HTERT RPE-1 (cell line): ENCODE results near the gene C3orf52.

Source experiments
- in situ Hi-C: fragments of 300-500 bp; cut with MboI; formaldehyde crosslinking; loops from 4 replicates; pipeline ENCODE4 v1.14.3; 2020; ENCODE audit warnings: low sequenced_read_pairs

The C3orf52 gene

DNA sequence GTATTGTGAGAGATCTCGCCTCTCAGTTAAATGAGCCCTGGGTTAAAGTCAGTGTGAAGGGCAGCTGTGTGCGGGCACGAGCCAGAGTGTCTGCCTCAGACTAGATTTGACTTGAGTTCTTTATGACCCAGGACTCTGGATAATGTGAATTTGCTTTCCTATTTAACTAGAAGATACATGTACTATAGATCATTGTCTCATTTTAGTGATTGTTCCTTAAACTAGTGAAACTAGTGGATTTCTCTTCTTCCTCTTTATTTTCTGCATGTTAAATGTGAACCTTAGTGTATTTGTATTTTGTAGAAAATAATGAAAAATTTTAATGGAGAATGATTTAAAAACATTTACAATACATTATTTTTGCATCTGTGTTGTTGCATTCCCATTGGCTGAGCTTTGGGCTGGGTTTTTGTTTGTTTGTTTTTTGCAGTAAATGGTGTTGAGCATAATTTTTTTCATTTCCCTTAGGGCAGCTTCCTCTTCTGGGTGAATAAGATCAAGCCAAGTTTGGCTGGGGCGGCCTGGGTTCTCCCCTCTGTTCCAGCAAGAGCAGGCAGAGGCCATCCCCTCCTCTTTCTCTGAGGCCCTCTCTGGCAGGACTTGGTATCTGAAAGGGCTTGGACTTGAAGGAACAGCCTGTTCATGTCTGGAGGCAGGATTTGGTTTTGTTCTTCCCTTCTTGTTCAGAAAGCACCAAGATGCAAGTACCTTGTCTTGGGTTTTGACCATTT, 31.8 kb downstream of the C3orf52 start:
- in situ Hi-C loops: no loop called here

DNA sequence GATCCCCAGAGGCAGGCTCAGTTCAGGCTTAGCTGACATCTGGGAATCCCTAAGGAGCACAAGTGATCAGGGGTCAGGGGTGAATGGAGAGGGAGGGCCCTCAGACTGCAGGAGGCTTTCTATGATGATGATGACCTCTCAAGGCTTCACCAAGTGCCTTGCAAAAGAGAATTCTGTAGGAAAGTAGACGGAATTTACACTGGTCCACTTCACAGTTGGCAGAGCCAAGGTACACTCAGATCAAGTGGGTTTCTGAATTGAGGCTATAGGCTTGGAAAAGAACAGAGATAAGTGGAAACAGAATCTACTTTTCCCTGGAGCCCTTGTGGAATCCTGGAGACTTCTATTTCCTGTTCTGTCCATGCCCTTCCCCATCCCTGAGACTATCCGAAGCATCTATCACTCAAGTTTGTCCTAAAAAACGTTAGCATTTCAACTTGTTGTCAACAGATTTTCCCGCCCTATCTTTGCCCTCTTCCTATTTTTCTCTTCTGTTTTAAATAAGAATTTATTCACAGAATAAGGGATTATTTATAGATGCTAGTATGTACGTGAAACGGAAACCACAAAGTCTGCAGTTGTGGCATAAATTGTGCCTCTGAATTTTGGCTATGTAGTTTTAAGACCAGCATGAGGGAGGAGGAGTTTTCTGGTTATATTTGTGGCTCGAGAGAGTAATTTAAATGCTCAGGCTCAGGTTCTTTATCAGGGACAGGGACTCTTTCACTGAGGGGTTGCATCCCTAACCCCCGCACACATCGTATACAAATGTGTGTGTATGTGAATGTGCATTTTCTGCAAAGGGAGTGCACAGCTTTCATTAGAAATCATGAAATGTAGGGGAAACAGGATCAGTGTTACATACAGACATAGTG, 34.0 kb downstream of the C3orf52 start:
- in situ Hi-C loops: no loop called here

DNA sequence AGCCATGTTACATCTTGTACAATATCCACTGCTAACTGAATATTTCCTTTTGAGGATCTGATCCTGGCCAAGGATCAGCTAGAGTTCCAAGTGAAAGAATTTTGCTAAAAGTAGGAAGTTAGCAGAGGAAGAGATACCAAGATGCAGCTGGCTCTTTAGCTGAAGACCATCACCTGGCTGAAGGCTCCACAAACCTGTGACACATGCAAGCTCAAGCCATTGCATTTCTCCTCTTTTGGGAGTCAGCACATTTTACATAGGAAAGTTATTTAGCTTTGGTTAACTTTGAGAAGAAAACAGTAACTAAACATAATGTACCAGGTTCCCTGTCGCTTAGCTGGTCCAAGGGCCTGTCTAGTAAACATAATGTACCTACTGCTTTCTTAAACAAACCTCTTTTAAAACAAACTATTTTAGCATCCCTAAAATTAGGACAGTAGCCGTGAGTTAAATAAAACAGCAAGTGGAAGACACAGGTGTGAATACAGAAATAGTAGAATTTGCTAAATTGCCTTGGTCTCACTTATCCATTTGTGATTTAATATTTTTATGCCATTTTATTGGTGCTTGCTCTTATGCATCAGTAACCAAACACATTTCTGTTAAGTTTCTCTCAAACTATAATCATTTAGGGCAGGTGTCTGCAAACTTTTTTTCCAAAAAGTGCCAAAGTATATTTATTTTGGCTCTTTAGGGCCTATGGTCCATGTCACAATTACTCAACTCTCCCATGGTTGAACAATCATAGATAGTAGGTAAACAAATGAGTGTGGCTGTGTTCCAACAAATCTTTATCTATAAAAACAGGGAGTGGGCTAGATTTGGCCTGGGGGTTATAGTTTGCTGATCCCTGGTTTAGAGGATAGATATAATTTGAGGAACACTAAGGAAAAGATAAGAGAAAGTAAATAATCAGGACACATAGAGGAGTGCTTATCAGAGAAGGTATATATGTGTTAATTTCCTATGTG, 35.7 kb downstream of the C3orf52 start:
- in situ Hi-C loops: no loop called here

DNA sequence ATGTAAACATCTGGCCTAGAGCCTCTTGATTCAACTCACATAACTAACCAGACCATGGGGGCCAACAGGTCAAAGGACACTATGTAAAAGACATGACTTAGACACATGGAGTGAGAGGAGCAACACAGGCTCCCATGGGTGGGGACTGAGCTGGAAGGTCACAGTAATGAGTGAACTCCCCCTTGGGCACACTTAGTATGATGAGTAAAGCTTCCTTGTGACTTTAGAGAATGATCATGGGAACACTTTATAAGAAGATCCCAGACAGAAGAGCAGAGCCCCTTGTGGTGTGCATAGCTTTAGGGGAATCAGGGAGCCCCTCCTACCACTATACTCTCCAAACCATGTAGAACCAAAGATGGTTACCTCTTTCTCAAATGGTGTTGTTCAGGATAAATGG, 36.7 kb downstream of the C3orf52 start:
- in situ Hi-C loops: no loop called here

DNA sequence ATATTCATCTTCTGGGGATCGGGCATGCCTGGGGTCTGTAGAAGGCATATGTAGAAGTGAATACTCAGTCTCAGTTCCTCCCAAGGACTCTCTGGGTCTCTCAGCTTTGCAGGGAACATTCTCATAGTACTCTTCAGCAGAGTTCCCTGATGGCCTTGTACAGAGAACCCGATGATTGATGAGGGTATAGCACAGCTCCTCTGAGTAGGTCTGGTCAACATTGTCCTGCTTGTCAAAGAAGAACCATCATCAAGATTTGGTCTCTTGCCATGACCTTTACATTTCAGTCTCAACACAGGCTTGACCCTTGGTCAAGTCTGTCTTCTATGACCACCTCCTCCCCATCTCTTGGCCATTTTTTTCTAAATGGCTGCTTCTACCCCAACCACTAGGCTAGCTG, 37.4 kb downstream of the C3orf52 start:
- in situ Hi-C loops: no loop called here

DNA sequence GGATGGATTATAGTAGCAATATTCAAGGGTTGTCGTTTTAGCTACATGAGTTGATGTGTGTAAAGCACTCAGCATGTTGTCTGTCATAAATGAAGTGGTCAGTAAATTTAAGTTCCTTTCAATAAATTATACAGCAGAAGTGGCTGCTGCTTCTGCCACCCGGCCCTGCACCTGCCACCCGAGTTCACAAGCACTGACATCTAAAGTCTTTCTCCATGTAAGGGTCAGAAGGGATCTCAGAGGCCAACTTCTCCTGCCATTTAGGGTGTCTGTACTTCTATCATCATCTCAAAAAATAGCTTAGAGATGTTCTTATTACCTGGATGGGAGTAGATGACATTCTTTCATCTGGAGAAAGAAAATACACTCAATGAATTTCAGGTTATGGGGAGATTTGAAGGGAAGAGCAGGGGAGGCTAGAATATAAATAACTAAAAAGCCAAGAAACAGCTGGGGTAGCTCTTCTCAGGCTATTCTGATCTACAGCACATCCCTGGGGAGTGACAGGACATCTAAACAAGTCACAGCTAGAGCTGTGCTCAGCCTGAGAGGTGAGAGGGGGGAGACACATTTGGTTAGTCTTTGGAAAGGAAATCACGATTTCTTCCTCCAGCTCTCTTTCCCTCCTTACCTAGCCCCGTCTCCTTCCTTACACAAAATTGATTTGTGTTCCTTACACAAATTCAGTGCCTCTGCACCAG, 38.9 kb downstream of the C3orf52 start:
- in situ Hi-C loops: no loop called here

DNA sequence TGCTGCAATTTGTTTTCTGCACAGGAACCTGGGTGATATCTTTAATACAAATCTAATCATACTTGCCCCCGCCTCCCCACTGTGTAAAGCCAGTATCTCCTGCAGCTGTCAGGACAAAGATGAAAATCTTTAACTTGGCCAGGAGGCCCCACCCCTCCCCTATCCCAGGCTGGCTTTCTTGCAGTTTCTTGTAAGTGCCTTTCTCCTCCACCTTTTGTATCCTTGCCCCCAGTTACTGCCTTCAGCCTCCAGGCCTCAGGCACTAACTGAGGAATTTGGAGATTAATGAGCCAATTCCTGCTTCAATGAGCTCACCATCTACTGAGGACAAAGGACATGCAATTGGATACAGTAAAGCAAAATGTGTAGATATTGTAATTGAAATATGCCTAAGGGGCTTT, 40.3 kb downstream of the C3orf52 start:
- in situ Hi-C loops: no loop called here

DNA sequence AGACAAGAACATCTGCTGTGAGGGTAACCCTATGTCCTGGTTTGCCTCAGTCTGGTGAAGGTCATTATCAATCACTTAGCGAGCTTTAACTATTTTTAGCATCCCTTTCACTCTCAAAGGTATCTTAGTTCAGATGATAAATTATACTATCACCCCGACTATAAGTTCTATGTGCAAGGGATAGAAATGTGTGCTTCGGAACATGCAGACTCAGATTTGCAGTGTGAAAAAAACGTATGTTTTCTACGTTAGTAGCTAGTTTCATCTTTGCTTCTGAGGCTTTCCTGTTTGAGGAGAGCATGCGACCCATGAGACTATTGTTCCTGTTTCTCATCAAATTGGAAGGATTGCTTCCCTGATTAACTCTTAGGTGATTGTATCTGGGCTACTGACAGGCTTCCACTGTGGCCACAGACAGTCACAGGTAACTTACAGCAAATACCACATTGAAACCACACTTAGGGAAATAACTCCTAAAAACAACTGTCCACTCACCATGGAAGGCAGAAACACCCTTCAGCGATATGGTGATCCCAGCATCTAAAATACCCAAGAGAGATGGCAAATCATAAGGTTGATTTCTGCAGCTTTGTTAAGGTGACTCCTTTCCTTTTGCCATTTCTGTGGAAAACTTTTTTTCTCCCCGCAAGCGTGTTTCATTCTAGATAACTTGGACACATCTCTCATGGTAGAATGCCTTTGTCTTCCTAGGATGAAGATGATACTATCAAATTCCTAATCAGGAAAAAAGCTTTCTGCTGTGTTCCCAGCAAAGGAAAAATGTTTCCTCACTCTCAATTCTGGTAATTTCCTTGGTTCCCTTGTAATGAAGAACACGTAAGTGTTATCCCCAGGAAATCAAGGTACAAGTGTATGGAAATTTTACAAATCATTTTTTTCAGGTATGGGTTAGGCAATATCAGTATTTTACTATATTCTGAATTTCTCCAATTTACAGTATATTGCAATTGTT, 41.6 kb downstream of the C3orf52 start:
- in situ Hi-C loops: no loop called here

DNA sequence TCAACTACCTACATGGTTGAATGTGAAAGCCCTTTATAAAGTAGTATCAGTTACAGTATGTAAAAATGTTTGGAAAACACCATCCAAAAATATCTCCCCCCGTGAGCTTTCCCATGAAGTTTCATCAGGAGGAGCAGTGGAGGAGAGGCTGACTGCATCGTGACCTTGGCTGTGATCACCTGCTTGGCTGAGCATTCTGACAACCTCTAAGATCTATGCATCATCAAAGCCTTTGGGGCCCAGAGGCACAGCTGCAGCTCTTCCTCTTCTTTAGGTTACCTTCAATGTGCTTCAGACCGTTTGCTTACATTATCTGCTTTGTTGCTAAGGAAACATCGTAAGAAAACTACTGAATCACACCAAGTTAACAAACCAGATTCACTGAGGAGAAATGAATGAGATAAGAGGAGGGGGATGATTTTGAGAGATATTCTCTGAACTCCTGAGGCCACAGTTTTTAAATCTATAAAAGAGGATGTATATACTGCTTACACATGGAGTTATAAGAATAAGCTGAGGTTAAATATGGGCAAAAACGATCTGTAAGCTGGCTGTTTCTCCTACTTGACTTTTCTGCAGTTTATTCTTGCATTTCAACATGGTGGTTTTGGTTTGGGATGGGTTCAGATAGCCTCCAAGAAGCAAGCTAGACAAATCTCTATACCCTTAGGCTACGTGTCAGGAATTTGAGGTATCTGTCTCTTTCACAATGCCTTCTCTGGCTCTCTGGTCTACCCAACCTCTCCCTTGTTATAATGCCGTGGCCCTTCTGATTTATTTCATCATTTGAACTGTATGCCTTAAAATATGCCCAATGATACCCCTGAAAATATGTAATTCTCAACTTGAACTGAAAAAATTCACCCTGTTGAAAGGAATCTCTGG, 42.9 kb downstream of the C3orf52 start:
- in situ Hi-C loops: no loop called here

DNA sequence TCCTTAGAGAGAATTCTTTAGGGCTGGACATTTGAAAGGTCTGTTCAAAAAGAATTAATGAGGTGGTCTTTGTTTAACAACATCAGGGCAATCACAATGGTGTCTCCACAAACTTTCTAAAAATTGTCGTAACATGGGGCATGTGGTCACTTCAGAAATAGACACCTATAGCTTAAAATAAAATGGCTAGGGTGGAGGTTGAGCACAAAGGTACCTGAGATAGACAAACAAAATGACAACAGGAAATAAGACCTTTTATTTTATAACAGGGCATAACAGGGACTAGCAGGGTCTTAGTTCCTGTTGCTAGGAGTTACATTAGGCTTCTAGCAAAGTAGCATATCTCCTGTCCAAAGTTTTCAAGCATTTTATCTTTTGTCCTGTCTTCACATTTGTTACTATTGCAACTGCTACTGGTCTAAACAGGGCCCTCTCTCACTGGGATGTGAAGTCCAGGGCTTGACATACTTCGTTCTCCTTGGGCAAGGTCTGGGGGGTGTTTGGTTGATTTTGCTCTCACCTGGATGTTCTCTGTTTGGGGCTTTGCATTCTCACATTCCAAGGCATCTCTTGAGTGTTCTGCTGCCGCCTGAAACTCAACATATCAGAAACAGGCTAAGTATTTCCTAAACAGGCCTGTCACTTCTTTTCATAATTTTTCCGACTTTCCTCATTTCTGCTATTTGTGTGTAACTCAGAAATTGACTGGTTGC, 43.9 kb downstream of the C3orf52 start:
- in situ Hi-C loops: no loop called here

DNA sequence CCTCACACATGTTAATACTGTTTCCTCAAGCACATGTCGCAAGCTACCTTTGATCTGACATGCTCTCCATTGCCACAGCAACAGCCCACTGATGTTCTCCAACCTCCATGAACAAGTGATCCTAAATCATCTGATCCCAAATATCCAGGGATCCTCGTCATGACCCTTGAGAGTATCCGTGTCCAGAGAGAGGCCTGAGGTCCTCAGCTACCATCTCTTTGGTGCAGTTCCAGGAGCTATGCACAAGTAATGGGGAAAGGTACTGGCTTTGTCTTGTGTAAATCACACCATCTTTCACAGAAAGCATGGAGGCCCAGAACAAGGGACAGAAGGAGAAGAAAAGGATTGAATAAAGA, 44.4 kb downstream of the C3orf52 start:
- in situ Hi-C loops: no loop called here

DNA sequence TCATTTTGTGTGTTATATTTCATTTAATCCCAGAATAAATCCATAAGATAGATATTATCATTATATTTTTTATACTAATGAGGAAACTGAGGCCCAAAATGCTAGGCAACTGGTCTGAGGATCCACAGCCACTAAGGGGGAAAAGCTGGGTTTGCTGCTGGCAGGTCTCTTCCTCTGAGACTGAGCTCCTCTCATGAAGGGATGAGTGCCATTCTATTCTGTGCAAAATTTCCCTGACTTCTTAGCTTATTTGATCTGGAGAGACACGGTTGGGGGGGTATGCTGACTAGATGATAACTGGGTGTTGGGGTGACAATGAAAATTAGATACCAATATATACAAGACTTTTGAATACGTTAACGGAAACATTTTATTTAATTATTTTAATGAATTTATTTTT, 44.9 kb downstream of the C3orf52 start:
- in situ Hi-C loops: no loop called here

DNA sequence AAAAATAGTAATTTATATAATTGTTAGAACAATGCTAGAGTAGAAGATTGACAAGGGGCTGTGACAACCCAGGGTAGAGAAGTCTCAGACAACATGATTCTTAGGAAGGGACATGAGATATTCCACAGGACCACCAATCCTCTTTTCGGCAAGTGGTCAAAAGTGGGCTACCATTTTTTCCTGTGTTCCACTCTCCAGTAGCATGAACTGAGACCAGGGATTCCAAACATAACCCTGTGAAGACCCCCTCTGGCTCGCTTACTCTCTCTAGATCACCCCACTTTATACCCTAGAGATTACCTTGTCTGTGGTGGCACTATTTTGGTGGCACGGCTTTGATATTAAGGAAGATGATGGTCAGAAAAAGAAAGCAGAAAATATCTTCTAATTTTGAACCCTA, 45.9 kb downstream of the C3orf52 start:
- in situ Hi-C loops: no loop called here

DNA sequence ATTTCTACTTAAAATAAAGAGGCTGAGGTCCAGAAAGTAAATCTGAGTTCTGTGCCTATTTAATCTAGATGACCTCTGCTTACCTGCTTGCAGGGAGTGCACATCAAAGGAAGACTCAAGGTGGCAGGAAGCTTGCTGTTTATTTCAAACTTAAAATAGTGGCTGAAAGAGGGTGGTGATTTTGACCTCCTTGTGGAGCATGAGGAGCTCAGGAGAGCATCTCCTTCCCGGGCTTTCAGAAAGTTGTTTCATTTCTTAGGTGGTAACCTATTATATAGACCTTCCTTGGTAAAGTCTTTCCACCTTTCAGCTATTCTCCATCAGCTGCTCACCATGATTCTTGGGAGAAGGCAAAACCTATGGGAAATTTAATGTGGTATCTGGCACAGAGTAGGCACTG, 46.4 kb downstream of the C3orf52 start:
- in situ Hi-C loops: no loop called here

DNA sequence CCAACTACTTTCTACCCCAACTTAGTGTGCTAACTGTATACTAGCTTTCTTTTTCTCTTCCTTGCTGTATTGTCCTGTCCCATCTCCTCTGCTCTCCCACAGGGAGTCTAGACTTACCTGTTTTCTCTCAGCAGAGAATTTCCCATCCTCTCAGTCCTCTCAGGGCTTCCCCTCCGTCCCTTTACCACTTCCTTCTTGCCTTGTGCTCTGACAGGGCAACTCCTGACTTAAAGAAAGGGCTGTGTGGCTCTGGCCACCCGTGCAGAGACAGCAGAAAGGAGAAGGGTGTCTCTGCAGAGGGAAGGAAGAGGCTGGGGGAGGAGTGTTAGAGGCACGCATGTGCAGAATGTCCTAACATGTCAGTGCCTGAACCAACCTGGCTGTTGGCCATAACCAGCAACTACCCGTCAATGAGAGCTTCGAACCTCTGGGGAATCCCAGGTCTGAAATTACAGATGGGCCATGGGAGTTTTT, 46.8 kb downstream of the C3orf52 start, which contains the start of gene GCSAM:
TSS of gene GCSAM (minus strand) at position 274 of the 474 bp plus-strand sequence. CDS start at position 146, 128 bp downstream.
- in situ Hi-C loops: no loop called here

DNA sequence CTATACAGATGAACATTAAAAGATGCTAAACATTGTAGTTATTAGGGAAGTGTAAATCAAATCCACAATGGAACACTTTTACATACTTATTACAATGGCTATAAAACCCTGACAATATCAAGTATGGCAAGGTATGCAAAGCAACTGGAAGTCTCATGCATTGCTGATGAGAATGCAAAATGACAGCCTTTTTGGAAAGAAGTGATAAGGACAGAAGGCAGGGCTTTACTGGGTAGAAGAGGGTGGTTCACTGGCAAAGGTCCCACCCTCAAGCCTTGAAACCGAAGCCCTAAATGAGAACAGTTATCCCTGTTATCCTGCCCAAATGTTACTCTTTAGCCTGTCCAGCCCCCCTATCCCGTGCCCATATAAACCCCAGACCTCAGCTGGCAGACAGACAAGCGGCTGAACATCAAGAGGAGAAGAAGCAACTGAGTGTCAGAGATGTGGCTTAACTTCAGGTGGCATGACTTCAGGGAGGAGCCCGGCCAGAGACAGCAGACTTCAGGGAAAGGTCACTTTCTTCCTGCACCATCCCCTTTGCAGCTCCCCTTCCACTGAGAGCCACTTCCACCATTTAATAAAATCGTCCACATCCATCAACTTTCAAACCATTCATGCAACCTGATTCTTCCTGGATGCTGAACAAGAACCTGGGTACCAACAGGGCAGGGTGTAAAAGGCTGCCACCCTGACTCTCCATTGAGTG, 47.6 kb downstream of the C3orf52 start:
- in situ Hi-C loops: no loop called here
